ENCODE data around the gene SERTAD1. TPM values are rescaled to one million over a fixed set of nuclear protein-coding genes. Genes with fewer than 3 reads are reported as not detected.

SERTAD1 gene
- total and polyA plus RNA-seq, 12 donors: 6.3 to 35.8 (median 9.4) TPM

DNA sequence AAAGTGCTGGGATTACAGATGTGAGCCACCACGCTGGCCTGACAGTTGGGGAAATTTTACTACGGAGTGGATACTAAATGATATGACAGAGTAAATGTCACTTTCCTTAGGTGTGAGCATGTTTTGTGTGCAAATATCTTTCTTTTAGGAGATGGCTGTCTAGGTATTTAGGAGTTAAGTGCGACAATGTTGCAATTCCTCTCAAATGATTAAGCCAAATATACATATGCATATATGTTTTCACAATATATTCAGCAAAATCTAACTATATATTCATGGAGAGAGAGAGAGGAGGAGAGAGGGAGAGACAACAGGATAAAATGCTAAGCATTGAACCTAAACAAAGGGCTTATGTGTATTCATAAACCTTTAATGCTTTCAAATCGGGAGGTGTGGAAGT is 23.7 kb upstream of the SERTAD1 start:
- intact Hi-C loops (cut with DNase I): loop anchor here in 2 of 10 donors (10.0 kb wide), 1 partner anchor 105 kb away; the partner anchor contains the start of genes C19orf47 (in 2 of the 2) and PLD3 (in 2 of the 2)
- Histone ChIP-seq H3K36me3 (peaks cover 0 to 55% (median 14%) of the 10 kb centered on the region in 9 donors), H3K27me3 (no peaks in the 10 kb centered on the region), H3K4me1 (peaks cover 0 to 5% (median 0%) of the 10 kb centered on the region in 9 donors), H3K9me3 (no peaks in the 10 kb centered on the region), H3K27ac (no peak overlapping the region), H3K4me3 (no peak overlapping the region)
- 93 to 96% methylated on average over 4 of the region's 4 CpGs for WGBS, 2 donors
- TF ChIP-seq, protein P1, sequence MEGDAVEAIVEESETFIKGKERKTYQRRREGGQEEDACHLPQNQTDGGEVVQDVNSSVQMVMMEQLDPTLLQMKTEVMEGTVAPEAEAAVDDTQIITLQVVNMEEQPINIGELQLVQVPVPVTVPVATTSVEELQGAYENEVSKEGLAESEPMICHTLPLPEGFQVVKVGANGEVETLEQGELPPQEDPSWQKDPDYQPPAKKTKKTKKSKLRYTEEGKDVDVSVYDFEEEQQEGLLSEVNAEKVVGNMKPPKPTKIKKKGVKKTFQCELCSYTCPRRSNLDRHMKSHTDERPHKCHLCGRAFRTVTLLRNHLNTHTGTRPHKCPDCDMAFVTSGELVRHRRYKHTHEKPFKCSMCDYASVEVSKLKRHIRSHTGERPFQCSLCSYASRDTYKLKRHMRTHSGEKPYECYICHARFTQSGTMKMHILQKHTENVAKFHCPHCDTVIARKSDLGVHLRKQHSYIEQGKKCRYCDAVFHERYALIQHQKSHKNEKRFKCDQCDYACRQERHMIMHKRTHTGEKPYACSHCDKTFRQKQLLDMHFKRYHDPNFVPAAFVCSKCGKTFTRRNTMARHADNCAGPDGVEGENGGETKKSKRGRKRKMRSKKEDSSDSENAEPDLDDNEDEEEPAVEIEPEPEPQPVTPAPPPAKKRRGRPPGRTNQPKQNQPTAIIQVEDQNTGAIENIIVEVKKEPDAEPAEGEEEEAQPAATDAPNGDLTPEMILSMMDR (IDR thresholded peaks at IDR 0.05): no peak
- DNase-seq (no peak), ATAC-seq (no peak)

DNA sequence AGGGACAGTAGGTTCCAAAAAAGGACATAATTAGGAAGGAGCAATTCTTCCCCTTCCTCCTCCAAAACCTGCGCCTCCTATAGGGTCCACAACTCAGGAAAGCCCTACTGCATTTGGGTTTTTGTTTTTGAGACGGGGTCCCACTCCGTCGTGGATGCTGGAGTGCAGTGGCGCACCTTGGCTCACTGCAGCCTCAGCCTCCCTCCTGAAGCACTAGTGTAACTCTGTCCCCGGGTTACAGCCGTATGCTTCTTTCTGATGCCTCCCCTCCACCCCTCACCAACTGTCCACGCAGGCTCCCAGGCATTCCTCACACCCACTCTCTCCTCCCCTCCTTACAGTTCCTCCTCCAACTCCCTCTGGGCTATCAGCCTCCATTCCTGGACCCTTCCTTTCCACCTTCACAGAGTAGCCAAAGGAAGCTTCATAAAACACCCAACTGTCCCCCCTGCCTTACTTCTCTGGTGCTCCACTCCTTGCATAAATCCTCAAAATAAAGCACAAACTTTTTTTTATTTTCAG is 20.5 kb upstream of the SERTAD1 start:
- Histone ChIP-seq H3K4me1 (peaks cover 10 to 21% (median 16%) of the 10 kb centered on the region in 9 donors), H3K9me3 (no peaks in the 10 kb centered on the region), H3K27ac (no peak overlapping the region), H3K27me3 (no peaks in the 10 kb centered on the region), H3K4me3 (no peak overlapping the region), H3K36me3 (peaks cover 0 to 56% (median 21%) of the 10 kb centered on the region in 9 donors)
- WGBS, 2 donors: 81 to 83% methylated on average over 8 of the region's 8 CpGs
- DNase-seq (no peak), ATAC-seq (no peak)
- TF ChIP-seq, protein P1 (IDR thresholded peaks at IDR 0.05): no peak
- intact Hi-C loops (cut with DNase I): loop anchor here in 2 of 10 donors (10.0 kb wide), 1 partner anchor 102 kb away; the partner anchor contains the start of genes C19orf47 (in 2 of the 2) and PLD3 (in 2 of the 2)

DNA sequence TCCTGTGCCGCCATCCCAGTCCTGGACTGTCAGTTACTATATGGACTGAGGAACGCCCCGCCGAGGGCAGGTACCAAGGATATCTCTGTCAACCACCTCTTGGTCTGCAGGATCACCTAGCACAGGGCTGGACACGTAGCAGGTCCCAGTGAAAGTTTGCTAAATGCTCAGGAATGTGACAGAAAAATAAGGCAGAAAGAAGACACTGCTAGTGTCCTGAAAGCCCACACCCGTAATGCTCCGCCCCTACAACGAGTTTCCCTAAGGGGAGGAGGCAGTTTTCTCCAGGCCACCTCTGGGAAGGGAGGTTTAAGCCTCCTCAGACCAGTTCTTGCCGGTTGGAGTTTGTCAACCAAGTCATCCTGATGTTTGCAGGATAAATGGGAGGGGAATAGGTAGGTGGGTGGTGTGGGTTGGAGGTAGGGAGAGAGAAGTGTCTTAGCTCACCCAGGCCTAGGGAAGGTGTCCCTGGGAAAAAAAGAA is 20.0 kb upstream of the SERTAD1 start:
- H3K4me3 ChIP-seq: no peak overlapping the region
- peaks cover 10 to 26% (median 21%) of the 10 kb centered on the region in 9 donors for H3K4me1 ChIP-seq
- no peak overlapping the region for H3K27ac ChIP-seq
- 74 to 76% methylated on average over 9 of the region's 9 CpGs for WGBS, 2 donors
- H3K27me3 ChIP-seq: no peaks in the 10 kb centered on the region
- no peaks in the 10 kb centered on the region for H3K9me3 ChIP-seq
- DNase-seq: no peak
- TF ChIP-seq, protein P1 (IDR thresholded peaks at IDR 0.05): no peak
- H3K36me3 ChIP-seq: peaks cover 0 to 56% (median 26%) of the 10 kb centered on the region in 9 donors
- no peak for ATAC-seq
- intact Hi-C loops (cut with DNase I): loop anchor here in 3 of 10 donors (2.0 to 10.0 kb wide), 2 partner anchors 19 to 101 kb away; partner anchors contain the start of genes C19orf47 (in 2 of the 3), PLD3 (in 2 of the 3) and BLVRB (in 1 of the 3)

DNA sequence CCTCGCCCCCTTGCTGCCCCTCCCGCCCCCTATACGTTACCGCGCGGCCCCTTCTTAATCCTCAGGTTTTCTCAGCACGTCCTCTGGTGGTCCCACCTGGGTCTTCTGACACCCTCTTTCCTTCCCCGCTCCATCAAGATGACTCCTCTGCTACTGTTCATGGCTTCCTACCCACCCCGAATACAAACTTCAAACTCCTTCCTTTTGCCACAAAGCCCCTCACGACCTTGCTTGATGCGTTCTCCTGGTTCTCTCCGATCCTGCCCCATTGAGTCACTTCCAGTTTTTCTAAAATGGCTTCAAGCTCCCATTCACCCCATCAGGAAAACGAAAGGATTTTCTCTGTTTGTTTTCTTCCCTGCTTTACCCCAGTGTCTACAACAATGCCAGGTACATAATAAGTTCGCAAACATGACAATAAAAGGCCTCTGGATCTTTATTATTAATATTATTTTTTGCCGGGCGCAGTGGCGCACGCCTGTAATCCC is 19.1 kb upstream of the SERTAD1 start:
- 20 to 22% methylated on average over 18 of the region's 18 CpGs for WGBS, 2 donors
- TF ChIP-seq, protein P1 (IDR thresholded peaks at IDR 0.05): peak in 6 of 9 donors; percentile 13 to 51 (median 32)
- peak overlapping the region in 9 of 10 donors; percentile 95 to 100 (median 97) for H3K27ac ChIP-seq
- intact Hi-C loops (cut with DNase I): loop anchor here in 6 of 10 donors (1.0 to 10.0 kb wide), 6 partner anchors 12 to 100 kb away; partner anchors contain the start of genes BLVRB (in 2 of the 6), C19orf47 (in 2 of the 6), PLD3 (in 2 of the 6) and SERTAD1 (in 1 of the 6)
- no peak for ATAC-seq
- H3K4me3 ChIP-seq: peak overlapping the region in 9 of 10 donors; percentile 70 to 96 (median 85)
- no peaks in the 10 kb centered on the region for H3K9me3 ChIP-seq
- H3K36me3 ChIP-seq: peaks cover 0 to 58% (median 35%) of the 10 kb centered on the region in 9 donors
- no peaks in the 10 kb centered on the region for H3K27me3 ChIP-seq
- H3K4me1 ChIP-seq: peaks cover 10 to 35% (median 27%) of the 10 kb centered on the region in 9 donors
- no peak for DNase-seq
